ENCODE measurements around the gene RPL18A. TPM values are rescaled to one million over a fixed set of nuclear protein-coding genes. Genes with fewer than 3 reads are reported as not detected.

Gene RPL18A
- total and polyA plus RNA-seq, 2 of the 13 experiments (the other 11 are each of a cell fraction or from before 2014, with no cell fraction given) = 1,471 to 2,004 TPM

DNA sequence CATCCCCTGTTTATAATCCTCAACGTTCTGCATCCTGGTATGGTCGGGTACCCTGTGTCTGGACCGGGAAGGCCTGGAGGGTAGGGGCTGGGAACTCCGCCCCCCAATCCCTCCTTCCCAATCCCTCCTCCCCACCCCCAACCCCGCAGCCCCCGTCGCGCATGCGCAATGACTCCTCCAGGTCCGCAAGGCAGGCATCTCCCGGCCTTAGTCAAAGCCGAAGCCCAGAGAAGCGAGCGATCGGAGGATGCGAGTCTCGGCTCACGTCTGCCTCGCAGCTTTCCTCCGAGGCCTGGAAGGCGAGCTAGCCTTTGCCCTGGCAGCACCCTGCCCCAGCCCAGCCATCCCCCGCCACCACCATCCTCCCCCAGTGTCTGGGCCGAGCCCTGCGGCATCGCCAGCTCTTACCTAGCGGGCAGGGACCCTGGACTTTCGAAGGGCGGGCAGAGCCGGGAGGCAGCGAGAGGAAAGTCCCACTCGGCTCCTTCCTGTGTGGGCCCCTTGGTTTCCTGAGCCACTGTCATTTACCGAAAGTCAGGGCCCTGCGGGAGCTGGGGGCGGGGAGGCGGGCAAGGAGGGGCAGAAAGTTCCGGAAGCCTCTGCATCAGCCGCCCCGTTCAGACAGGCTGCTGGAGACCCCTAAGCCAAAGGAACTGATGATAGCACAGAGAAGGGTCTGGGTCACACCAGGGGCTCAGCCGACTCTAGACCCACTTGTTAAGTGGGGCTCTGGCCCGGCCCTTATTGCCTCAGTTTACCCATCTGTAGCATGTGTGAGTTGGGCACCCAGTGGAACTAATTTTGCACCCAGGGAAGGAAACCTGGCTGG, 12.0 kb upstream of the RPL18A start, which contains the start of gene JAK3 (continued):
- TF ChIP-seq SAP130 (CRISPR knock-in tag; IDR thresholded peaks at IDR 0.05; ENCODE audit: low read depth) = peak; percentile 54
- TF ChIP-seq, protein P1, sequence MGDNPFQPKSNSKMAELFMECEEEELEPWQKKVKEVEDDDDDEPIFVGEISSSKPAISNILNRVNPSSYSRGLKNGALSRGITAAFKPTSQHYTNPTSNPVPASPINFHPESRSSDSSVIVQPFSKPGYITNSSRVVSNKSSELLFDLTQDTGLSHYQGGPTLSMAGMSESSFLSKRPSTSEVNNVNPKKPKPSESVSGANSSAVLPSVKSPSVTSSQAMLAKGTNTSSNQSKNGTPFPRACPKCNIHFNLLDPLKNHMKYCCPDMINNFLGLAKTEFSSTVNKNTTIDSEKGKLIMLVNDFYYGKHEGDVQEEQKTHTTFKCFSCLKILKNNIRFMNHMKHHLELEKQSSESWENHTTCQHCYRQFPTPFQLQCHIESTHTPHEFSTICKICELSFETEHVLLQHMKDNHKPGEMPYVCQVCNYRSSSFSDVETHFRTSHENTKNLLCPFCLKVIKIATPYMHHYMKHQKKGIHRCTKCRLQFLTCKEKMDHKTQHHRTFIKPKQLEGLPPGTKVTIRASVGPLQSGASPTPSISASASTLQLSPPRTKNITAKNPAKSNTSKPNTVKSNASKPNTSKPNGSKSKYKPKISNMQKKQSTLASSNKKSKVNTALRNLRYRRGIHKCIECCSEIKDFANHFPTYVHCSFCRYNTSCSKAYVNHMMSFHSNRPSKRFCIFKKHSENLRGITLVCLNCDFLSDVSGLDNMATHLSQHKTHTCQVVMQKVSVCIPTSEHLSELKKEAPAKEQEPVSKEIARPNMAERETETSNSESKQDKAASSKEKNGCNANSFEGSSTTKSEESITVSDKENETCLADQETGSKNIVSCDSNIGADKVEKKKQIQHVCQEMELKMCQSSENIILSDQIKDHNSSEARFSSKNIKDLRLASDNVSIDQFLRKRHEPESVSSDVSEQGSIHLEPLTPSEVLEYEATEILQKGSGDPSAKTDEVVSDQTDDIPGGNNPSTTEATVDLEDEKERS (CRISPR knock-in tag; IDR thresholded peaks at IDR 0.05) = no peak
- no peak for TF ChIP-seq TRIM24 (CRISPR knock-in tag; IDR thresholded peaks at IDR 0.05)
- TF ChIP-seq GABPB1 (CRISPR knock-in tag; IDR thresholded peaks at IDR 0.05) = peak; percentile 89
- TF ChIP-seq, protein P2, sequence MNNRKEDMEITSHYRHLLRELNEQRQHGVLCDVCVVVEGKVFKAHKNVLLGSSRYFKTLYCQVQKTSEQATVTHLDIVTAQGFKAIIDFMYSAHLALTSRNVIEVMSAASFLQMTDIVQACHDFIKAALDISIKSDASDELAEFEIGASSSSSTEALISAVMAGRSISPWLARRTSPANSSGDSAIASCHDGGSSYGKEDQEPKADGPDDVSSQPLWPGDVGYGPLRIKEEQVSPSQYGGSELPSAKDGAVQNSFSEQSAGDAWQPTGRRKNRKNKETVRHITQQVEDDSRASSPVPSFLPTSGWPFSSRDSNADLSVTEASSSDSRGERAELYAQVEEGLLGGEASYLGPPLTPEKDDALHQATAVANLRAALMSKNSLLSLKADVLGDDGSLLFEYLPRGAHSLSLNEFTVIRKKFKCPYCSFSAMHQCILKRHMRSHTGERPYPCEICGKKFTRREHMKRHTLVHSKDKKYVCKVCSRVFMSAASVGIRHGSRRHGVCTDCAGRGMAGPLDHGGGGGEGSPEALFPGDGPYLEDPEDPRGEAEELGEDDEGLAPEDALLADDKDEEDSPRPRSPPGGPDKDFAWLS (CRISPR knock-in tag; IDR thresholded peaks at IDR 0.05; ENCODE audit: borderline replicate concordance) = no peak
- TF ChIP-seq PPARG (CRISPR knock-in tag; conservative IDR thresholded peaks at IDR 0.05) = no peak
- TF ChIP-seq ATRX (CRISPR knock-in tag; IDR thresholded peaks at IDR 0.05; ENCODE audit: borderline replicate concordance) = no peak
- TF ChIP-seq SP140L (CRISPR knock-in tag; IDR thresholded peaks at IDR 0.05; ENCODE audit: borderline replicate concordance) = no peak
- no peak for TF ChIP-seq IKZF1 (IDR thresholded peaks at IDR 0.05)
- 0 out of 2 replicates have a peak, but pooled peaks have one; percentile 44 for TF ChIP-seq ZBTB3 (CRISPR knock-in tag; IDR thresholded peaks at IDR 0.05; ENCODE audit: borderline replicate concordance, low read depth)
- TF ChIP-seq ZEB1 (IDR thresholded peaks at IDR 0.05; ENCODE audit: insufficient replicate concordance, low read depth) = no peak
- no peak for TF ChIP-seq SMAD3 (CRISPR knock-in tag; IDR thresholded peaks at IDR 0.05)
- TF ChIP-seq ZNF652 (CRISPR knock-in tag; IDR thresholded peaks at IDR 0.05; ENCODE audit: borderline replicate concordance, low read depth) = no peak
- TF ChIP-seq, protein P3, sequence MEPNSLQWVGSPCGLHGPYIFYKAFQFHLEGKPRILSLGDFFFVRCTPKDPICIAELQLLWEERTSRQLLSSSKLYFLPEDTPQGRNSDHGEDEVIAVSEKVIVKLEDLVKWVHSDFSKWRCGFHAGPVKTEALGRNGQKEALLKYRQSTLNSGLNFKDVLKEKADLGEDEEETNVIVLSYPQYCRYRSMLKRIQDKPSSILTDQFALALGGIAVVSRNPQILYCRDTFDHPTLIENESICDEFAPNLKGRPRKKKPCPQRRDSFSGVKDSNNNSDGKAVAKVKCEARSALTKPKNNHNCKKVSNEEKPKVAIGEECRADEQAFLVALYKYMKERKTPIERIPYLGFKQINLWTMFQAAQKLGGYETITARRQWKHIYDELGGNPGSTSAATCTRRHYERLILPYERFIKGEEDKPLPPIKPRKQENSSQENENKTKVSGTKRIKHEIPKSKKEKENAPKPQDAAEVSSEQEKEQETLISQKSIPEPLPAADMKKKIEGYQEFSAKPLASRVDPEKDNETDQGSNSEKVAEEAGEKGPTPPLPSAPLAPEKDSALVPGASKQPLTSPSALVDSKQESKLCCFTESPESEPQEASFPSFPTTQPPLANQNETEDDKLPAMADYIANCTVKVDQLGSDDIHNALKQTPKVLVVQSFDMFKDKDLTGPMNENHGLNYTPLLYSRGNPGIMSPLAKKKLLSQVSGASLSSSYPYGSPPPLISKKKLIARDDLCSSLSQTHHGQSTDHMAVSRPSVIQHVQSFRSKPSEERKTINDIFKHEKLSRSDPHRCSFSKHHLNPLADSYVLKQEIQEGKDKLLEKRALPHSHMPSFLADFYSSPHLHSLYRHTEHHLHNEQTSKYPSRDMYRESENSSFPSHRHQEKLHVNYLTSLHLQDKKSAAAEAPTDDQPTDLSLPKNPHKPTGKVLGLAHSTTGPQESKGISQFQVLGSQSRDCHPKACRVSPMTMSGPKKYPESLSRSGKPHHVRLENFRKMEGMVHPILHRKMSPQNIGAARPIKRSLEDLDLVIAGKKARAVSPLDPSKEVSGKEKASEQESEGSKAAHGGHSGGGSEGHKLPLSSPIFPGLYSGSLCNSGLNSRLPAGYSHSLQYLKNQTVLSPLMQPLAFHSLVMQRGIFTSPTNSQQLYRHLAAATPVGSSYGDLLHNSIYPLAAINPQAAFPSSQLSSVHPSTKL (CRISPR knock-in tag; IDR thresholded peaks at IDR 0.05) = no peak
- TF ChIP-seq ZNF333 (CRISPR knock-in tag; IDR thresholded peaks at IDR 0.05; ENCODE audit: borderline replicate concordance) = 0 out of 2 replicates have a peak, but pooled peaks have one; percentile 44
- TF ChIP-seq ZNF383 (CRISPR knock-in tag; IDR thresholded peaks at IDR 0.05; ENCODE audit: borderline replicate concordance) = no peak
- TF ChIP-seq PHF20 (CRISPR knock-in tag; IDR thresholded peaks at IDR 0.05) = peak; percentile 55; the same call in 1 of the 2 replicates
- 0 out of 2 replicates have a peak, but pooled peaks have one; percentile 47 for TF ChIP-seq ISL2 (CRISPR knock-in tag; IDR thresholded peaks at IDR 0.05)
- TF ChIP-seq ZNF160 (CRISPR knock-in tag; IDR thresholded peaks at IDR 0.05) = no peak

Measured in HepG2 (cell line).